ENCODE measurements around the gene PPP1R16B.

PPP1R16B gene

GRCh38 chr20:38880952-38881735 is 75.6 kb downstream of the PPP1R16B start:
- DNase-seq: no peak

DNA sequence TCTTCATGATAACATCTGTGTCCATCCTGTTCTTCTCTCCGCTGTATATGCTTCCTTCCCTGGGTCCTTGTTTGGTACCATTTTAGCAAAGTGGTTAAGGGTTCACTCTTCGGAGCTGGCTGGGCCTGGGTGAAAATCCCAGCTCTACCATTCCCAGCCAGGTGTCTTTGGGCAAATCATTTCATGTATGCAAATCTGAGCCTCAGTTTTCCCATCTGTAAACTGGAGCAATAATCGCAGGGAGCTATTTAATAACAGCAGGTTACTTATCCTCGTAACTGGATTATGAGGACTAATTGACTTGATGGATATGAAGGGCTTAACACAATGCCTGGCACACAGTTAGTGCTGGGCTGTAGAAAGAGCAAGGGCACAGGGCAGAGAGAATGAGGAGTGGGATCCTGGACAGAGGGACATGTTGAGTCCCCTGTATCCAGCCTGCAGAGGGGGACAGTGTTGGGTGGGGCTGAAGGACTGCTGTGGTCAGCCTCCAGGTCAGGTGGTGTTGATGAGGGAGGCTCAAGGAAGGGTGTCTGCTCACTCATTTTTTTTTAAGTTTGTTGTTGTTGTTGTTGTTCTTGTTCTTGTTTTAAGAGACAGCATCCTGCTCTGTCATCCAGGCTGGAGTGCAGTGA is 76.4 kb downstream of the PPP1R16B start:
- DNase-seq: no peak

- no peak for DNase-seq
Observed at GRCh38 chr20:38882600-38882999, 77.1 kb downstream of the PPP1R16B start.

DNA sequence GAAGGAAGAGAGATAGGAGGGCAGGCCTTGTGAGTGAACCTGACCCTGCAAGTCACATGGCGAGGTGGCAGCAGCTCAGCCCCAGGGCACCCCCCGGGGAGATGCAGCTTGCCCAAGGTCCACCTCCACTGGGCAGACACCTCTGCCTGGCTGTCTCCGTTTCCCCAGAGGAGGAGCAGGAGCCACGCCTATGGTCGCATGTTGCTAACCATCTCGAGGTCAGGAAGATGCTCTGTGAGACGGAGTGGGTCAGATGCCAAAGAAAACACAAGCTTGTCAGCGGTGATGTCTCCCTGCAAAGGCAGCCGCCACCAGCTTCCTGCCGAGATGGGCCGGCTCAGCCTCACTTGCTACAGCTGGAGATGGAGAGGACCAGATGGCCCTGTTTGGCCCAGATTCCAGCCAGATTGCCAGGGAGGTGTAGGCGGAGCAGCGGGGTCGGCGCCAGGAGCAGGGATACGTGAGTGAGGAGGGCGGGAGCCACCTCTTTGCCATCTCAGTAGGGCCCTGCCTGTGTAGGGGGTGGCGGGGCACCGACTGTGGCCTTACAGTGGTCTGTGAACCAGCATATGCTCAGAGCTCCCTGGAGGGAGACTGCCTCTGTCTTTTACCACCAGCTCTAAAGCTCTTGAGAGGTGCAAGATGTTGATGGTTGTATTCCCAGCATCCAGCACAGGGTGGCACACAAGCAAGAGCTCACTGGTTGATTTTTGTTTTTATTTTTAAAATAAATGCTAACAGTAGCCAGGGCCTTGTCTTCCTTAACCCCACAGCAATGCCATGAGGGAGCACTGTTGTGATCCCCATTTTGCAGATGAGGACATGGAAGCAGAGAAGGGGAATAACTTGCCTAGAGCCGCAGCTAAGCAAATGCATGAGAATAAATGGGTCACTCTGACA is 77.8 kb downstream of the PPP1R16B start:
- no peak for DNase-seq

DNA sequence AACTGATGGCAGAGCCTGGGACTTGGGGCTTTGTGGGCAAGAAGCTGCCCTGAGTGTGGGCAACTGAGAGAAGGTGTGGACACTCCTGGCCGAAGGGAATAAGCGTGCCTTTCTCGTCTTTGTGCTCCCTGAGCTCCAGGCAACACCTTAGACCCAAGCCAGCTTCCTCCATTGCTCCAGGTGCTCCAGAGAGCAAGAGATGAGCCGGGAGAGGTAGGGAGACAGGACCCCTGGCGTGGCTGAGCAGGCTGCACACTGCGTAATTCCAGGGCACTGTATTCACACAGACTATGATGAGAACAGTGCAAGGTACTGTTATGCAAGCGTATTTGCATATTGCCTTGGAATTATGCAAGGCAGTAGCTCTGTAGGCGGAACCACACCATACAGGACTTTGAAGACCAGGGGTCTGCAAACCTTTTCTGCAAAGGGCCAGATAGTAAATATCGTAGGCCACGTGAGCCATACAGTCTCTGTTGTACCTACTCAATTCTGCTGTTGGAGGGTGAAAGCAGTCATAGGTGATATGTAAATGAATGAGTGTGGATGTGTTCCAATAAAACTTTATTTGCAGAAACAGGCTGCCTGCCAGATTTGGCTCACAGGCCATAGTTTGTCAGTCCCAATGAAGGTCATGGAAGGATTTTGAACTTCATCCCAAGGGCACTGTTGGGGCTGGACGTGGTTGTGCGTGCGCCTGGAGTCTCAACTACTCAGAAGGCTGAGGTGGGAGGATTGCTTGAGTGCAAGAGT is 78.7 kb downstream of the PPP1R16B start:
- no peak for DNase-seq

DNA sequence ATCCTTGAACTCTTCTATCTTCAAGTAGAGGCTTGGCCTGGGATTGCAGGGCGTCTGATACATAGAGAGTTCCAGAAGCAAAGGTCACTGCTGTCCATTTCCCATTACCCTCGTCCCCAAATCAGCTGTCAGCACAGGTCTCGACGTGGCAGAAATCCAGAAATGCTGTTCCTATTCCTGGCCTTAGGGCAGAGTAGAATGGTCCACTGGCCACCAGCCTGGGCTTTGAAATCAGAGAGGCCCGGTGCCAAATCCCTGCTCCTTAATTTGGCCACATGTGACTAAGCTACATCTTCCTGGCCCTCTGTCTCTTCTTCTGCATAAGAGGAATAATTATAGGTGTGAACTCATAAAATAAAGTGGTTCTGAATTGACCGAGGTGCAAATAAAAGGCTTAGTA is 79.9 kb downstream of the PPP1R16B start:
- no peak for DNase-seq

- no peak for DNase-seq
Observed at GRCh38 chr20:38888059-38888831, 82.7 kb downstream of the PPP1R16B start.

GRCh38 chr20:38889050-38889449 is 83.6 kb downstream of the PPP1R16B start:
- no peak for DNase-seq

DNA sequence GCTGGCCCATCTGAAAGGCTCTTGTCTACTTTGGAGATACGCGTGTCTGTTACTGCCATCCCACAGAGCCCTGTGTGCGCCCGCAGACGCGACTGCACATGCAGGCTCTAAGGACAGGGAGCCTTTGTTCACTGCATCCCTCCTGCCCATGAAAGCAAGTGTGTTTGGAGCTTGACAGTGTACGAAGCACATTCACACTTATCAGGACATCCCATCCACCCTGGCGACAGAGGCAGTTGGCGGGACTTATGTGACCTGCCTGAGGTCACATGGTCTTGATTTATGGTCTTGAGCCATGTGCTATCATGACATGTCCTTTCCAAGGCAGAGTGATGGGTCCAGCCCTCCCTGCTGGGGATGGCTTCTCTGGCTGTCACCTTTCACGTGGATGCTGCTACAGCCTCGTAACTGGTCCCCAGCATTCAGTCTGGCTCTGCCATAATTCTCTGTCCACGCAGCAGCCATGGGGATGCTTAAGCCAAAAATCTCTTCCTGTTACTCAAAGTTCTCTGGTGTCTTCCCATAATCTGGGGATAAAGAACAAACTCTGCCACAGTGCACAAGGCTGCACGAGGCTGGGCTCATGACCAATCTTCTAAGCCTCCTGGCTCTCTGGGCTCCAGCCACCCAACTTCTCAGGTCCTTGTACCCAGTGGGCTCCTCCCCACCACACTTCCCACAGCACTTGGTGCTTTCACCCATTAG is 84.4 kb downstream of the PPP1R16B start:
- no peak for DNase-seq

DNA sequence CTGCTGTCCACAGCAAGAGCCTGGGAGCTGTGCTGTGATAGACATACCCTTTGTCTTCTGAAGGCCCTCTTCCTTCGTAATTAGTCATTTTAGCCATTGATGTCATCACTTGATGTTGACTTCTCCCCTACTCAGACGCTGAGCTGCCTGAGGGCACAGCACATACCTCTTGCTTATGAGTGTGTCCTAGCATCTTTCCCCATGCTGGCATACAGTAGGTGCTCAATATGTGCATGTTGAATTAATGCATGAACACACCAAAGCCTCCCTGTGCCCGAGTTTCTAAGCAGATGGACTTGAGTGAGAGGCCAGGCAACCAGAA is 85.0 kb downstream of the PPP1R16B start:
- no peak for DNase-seq

DNA sequence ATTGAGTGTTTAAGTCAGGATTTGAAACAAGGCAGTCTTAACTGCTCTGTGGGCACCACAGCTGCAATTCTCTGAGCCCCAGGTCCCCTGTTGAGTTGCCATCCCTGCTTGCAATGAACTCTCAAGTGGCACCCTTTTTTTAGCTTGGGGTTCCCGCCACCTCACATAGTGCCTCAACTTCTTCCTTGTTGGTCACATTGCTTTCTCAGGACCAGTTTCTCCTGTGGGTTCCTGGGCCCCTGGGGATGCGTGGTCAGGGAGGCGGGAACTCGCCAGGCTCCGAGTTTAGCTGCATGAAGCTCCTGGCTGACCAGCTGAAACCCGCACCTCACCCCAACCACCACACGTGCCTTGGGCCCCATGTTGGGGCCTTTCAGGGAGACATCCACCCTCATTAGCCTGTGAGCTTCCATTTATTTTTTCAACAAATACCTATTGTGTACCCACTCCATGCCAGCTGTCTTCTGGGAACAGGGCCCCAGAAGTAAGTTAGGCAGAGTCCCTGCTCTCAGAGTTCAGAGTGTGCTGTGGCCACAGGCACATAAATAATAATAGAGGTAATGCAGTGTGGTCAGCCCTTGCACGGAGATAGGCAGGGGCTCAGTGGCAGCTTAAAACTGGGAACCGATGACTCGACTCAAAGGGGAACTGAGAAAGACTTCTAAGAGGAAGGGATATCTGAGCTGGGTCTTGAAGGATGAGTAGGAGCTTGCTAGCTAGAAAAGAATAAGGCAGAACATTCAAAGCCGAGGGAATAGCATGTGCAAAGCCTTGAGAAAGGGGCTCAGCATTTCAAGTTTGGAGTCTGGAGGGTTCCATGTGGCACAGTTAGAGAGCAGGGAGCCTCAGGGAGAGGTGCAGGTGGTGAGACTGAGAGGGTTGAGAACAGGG is 86.8 kb downstream of the PPP1R16B start:
- DNase-seq: no peak

DNA sequence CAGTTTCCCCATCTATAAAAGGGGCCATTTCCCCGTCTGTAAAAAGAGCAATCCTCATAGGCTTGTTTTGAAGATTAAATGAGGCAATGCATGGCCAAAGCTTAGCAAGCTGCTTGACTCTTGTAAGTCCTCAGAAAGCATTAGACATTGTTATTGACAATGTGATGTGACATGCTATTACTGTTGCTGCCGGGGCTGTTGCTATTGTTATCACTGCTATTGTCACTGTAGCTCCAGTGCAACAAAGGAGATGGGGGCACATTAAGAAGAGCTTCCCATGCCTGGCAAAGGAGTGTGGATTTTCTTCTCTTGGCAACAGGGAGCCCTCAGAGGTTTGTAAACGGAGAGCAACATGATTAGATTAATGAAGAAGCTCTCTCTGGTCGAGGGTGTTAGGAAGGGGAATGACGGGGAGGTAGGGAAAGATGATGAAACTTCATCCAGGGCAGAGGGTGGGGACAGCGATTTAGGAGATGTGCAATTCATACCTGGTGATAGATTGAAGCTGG is 87.6 kb downstream of the PPP1R16B start:
- DNase-seq: no peak

DNA sequence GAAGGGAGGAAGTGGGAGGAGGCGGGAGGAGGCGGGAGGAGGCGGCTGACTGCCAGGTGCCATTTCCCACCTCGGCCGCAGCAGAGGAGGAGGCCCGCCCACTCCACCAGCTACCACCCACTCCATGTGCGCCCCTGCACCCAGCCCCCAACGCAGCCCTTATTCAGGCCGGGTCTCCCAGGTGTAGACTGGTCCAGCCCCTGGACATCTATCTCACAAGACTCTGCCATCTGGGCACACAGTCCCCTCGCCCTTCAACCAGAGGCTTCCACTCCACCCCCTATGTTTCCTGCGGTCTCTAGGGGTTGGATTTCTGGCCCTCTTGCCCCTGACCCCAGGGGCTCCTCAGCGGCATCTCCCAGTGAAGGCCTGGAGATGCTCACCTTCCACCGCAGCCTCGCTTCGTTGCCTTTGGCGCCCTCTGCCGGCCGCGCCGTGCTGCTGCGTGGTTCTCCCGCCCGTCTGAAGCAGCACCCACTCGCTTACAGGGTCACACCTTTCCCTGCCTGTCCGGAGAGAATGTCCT is 88.1 kb downstream of the PPP1R16B start:
- peak; percentile 58 for DNase-seq

DNA sequence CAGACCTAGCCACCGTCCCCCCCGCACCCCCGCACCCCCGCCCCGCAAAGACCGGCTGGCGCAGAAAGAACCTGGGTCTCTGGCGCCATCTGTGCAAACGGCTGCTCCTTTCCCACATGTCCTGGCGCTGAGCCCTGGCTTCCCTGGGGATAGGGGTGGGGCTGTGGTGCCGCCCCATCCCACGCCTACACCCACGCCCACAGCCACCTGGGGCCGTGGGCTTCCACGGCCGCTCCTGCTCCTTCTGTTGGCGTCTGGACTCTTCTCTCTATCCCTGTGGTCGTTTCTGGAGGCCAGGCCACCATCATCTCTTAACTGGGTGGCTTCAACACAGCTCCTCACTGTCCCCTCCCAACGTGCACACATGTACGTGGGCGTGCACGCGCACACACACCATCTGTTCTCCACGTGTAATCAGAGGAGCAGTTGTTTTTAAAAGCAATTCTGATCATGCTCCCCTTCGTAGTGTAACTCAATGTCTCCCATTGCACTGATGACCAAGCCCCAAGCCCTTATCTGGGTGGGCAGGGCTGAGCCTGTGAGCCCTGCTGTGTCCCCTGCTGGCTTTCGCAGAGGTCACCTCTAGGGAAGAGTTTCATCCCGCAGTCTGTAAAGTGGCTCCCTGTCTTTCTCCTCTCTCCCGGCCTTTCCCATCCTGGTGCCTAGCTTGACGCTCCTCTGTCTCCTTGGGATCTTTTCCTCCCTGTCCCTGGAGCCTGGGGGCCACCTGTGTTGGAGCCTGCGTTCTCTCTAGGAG is 88.8 kb downstream of the PPP1R16B start:
- DNase-seq: no peak

- DNase-seq: no peak
Observed at GRCh38 chr20:38895098-38895949, 89.8 kb downstream of the PPP1R16B start.

DNA sequence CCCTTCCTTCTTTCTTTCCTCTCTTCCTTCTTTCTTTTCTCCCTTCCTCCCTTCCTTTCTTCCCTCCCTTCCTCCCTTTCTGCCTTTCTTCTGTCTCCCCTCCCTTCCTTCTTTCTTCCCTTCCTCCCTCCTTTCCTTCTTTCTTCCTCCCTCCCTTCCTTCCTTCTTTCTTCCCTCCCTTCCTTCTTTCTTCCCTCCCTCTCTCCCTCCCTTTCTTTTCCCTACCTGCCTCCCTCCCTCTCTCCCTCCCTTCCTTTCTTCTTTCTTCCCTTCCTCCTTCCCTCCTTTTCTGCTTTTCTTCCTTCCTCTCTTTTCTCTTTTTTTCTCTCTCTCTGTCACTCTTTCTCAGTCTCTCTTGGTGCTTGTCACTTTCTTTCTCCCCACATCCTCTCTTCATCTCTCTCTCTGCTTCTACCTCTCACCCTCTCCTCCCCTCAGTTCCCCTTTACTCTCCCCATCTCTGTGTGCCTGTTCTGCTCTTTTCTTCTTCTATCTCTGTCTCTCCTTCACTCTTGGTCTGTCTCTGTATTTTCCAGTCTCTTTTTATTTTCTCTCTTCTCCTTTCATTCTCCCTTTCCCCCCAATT is 90.6 kb downstream of the PPP1R16B start:
- no peak for DNase-seq

DNA sequence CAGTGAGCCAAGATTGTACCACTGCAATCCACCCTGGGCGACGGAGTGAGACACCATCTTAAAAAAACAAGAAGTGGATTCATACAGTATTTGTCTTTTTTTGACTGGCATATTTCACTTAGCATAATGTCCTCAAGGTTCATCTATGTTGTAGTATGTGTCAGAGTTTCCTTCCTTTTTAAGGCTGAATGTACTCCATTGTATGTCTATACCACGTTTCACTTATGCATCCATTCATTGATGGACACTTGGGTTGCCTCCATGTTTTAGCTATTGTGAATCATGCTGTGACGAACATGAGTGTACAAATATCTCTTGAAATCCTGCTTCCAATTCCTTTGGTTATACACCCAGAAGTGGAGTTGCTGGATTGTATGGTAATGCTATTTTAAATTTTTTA is 91.8 kb downstream of the PPP1R16B start:
- DNase-seq: no peak

- DNase-seq: no peak
Observed at GRCh38 chr20:38900606-38901005, 95.1 kb downstream of the PPP1R16B start.

Measured in NK-92 treated with Interleukin-12 subunit alpha and Interleukin-12 subunit beta, amount 100 ng/mL, for 24 hours (cell line).